NCI-H2081 treated with DMSO at 0.1 percent for 48 hours (cell line): ENCODE data around the gene SLC35B2.
"Not testable (repeated sequence)": the region's sequence is repeated elsewhere in the genome, so short reads cannot be mapped to it uniquely, and the experiment has no call there.

Source experiments
- DNase-seq: peaks from one replicate; lab custom pipeline; 2025; lab: John Stamatoyannopoulos, UW

SLC35B2 gene

DNA sequence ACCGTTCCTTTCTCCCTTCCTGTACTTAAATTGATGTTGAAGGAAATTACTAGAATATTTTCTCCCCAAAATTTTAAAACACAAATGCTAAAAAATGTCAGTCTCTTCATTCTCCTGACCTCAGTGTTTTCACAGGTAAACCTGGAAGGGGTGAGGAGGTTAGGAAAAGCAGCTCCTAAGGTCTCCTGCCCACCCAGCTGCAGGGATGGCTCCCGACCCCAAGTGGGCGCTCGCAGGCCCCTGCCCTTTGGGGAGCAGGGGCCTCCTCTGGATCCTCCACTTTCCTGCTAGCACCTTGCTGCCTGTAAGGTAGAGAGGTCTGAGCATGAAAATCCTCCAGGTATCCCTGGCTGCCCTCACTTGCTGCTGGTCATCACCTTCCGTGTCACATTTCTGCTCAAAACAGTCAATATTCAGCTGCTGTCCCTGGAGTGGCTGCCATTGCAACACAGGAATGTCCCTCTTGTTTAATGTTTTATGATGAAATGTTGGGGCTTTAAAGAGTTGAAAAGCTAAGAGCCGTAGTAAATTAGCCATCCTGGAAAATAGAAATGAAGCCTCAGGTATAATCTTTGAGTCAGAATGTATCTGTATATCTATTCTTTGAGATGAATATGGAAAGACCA, 21.3 kb downstream of the SLC35B2 start:
- DNase-seq = no peak

DNA sequence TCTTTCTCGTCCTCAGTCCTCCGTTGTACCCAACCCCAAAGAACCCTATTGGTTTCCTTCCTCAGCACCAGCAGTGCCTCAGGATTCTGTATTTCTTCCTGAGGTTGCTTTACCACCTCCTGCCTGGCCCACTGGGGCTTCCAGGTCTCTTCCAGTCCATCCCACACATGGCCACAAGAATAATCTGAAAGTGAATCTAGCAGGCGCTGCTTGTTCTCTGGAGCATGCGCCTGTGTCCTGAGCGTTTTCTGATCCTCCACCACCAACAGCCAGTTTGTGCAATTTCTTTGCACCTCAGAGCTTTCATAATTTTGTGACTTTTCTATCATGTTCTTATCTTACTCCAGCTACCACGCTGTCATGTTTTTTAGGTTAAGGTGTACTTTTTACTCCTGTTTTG, 22.1 kb downstream of the SLC35B2 start:
- DNase-seq = no peak

DNA sequence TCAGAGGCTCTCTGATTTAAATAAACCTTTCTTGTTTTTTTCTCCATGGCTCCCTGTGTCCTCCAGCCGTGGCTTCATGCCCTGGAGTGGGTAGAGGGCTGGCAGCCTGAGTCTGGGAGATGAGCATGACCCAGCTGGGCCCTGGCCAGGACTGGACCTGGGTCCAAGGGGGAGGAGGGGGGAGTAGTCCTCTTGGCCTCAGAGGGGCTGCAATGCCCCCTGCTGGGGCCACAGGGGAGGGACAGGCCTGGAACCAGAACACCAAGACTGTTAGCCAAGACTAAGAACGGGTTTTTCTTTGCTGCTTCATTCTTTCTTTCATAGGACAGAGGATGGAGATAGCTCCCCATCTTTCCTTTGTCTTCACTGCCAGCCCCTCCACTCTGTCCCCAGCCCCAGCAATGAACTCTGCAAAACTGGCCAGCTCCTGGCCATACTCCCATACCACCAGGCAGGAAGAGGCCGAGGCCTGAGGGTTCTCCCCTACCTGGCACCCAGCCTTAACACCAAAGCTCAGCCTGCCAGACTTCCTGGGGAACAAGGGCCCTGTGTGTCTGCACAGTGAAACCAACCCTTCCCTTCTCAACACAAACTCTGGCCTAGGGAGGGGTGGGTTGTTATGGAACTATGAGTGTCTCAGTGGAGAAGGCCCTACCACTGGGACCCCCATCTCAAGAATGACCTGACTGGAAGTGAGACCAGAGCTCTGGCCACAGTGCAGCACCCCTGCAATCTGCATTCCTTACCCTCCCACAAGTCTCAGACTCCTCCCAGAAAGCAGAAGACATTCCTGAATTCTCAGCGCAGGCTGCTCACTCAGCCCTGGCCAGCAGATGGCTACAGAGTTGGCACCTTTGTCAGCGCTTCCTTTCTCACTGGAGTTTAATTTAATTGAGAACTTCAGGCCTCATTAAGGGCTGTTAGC, 23.0 kb downstream of the SLC35B2 start:
- no peak for DNase-seq

DNA sequence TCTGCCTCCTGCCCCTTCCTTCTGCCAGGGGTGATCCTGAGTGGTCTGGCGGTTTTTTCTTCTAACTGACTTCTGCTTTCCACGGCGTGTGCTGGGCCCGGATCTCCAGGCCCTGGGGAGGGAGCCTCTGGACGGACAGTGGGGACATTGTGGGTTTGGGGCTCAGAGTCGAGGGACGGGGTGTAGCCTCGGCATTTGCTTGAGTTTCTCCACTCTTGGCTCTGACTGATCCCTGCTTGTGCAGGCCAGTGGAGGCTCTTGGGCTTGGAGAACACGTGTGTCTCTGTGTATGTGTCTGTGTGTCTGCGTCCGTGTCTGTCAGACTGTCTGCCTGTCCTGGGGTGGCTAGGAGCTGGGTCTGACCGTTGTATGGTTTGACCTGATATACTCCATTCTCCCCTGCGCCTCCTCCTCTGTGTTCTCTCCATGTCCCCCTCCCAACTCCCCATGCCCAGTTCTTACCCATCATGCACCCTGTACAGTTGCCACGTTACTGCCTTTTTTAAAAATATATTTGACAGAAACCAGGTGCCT, 23.7 kb downstream of the SLC35B2 start:
- DNase-seq = no peak

DNA sequence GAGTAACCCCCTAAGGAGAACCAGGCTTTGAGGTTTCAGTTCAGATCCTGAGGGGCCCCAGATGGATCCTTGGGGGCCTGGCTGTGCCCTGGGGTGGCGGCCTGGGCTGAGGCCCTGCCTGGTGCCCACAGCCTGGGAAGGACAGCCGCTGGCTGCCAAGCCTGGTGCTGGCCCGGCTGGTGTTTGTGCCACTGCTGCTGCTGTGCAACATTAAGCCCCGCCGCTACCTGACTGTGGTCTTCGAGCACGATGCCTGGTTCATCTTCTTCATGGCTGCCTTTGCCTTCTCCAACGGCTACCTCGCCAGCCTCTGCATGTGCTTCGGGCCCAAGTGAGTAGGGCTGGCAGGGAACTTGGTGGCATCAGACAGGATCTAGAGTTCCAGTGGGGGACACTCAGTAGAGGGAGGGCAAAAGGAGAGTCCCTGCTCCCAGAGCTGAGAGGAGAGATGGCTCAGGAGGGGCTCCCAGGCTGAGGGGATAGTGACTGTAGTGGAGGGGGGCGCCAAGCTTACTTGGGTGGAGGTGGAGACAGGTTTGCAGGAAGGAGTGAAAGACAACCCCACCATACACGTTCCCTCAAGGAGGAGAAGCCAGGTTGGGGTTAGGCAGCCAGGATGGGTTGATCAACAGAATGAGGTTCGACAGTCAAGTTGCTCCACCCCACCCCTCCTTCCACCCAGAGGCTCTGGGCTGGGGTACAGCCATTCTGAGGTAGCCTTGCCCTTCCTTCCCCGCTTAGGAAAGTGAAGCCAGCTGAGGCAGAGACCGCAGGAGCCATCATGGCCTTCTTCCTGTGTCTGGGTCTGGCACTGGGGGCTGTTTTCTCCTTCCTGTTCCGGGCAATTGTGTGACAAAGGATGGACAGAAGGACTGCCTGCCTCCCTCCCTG, 24.4 kb downstream of the SLC35B2 start:
- no peak for DNase-seq

DNA sequence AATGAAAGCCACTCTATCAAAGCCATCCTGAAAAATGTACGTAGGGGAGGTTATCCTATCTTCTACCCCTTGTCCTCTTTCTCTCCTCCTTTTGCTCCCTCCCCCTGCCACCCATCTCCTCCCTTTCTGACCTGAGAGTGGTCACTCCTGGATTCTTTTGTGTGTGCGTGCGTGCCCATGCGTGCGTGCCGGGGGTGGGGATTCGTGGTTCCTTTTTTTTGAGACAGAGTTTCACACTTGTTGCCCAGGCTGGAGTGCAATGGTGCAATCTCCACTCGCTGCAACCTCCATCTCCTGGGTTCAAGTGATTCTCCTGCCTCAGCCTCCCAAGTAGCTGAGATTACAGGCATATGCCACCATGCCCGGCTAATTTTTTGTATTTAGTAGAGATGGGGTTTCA, 25.9 kb downstream of the SLC35B2 start:
- DNase-seq = not testable (repeated sequence)

DNA sequence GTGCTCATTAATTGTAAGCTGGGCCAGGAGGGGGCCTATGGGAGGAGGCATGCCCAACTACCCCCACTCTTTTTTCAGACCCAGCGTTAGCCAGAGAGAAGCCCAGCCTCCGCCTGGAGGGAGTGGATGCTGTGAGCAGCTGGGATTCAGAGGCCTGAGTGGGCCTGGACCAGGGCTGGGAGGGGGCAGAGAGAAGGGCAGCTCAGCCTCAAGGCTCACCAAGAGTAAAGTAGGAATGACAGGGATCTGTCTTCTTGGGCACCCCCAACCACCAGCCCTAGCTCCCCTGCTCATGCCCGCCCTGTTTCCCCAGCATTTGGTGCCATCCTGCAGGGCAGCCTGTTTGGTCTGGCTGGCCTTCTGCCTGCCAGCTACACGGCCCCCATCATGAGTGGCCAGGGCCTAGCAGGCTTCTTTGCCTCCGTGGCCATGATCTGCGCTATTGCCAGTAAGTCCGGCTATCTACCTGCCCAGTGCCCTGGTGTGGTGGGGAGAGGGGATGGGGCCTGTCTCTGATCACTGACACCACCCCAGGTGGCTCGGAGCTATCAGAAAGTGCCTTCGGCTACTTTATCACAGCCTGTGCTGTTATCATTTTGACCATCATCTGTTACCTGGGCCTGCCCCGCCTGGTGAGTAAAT, 27.2 kb downstream of the SLC35B2 start:
- DNase-seq = no peak

DNA sequence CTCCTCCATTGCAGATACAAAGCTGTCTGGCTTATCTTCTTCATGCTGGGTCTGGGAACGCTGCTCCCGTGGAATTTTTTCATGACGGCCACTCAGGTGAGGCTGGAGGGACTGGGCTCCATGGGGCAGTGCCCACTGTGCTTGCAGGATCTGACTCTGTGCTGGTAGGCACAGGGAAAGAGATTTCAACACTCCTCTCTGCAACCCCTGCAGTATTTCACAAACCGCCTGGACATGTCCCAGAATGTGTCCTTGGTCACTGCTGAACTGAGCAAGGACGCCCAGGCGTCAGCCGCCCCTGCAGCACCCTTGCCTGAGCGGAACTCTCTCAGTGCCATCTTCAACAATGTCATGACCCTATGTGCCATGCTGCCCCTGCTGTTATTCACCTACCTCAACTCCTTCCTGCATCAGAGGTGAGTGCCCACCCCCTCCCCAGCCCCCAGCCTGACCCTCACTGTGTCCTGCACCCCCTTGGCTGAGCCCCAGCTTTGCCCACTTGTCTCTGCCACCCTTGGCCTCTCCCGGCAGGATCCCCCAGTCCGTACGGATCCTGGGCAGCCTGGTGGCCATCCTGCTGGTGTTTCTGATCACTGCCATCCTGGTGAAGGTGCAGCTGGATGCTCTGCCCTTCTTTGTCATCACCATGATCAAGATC, 27.8 kb downstream of the SLC35B2 start:
- no peak for DNase-seq

DNA sequence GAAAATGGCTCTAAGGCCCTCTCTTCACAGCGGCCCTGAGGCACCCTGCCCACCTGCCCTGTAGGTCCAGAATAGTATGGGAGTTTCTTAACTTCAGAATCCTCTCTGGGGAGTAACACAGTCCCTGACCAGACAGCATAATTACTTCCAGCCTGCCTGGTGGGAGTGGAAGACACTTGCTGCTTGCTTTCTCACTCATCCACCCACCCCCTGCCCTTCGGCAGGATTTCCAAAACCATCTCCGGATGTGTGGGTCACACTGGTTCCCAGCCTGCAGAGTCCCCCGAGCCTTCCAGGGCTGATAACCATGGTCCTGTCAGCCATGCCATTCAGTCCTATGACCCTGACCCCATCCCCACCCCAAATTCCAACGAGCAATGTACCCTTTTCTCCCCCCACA, 28.5 kb downstream of the SLC35B2 start:
- no peak for DNase-seq

DNA sequence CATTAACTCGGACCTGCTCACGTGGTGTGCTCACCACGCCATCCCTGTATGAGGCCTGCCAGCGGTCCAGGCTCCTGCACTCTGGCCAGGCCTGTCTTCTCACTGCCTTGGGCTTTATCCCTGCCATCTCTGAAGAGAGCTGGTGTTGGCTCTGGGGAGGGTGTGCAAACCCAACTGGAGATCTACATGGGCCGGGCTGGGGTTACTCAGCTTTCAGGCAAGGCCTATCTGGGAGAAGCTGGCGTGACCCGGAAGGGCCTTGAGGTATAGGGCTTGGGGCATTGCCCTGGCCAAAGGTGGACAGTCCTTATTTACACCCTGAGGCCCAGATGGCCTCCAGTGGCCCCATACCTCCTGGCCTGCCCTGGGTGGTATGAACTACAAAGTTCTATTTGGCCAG, 28.9 kb downstream of the SLC35B2 start:
- no peak for DNase-seq

DNA sequence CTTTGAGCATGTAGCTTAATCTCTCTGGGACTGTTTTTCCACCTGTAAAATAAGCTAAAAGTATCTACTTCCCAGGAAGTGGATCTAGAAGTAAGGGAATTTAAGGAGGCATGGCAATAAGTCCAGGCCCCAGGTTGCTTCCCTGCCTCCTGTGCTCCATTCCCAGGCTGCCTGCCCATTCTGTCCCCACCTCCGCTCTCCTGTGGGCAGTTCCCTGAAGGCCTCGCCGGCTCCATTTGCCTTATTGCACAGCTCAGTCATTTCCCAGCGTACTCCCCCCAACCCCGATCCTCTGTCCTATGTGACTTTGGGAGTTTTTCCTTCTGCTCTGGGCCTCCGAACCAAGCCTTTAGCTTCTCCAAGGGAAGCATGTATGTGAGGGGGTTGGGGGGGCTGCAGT, 29.3 kb downstream of the SLC35B2 start:
- DNase-seq = no peak

DNA sequence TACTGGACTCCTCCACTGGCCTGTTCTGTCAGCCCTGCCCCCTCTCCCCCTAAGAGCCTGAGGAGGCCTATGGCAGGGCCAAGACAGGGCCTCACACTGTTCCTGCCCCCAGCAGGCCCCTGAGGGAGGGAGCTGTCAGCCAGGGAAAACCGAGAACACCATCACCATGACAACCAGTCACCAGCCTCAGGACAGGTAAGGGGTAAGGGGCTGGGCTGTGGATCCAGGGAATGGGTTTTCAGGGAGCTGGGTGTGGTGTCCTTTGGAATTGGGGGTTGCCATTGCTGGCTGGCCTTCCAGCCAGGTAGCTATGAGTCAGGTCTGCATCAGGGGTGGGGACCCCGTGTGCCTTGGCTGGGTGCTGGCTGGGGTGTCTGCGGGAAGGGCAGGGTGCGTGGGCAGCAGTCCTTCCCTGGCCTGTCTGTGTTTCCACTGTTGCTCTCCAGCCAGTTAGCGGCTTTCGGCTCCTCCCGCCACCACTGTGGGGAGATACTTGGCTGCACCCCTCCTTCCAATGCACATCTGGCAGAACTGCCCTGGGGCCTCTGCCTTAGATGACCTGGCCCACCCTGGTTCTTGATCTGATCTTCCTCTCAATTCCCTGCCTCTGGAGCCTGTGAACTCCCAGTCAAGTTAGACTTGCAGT, 30.1 kb downstream of the SLC35B2 start:
- DNase-seq = no peak

DNA sequence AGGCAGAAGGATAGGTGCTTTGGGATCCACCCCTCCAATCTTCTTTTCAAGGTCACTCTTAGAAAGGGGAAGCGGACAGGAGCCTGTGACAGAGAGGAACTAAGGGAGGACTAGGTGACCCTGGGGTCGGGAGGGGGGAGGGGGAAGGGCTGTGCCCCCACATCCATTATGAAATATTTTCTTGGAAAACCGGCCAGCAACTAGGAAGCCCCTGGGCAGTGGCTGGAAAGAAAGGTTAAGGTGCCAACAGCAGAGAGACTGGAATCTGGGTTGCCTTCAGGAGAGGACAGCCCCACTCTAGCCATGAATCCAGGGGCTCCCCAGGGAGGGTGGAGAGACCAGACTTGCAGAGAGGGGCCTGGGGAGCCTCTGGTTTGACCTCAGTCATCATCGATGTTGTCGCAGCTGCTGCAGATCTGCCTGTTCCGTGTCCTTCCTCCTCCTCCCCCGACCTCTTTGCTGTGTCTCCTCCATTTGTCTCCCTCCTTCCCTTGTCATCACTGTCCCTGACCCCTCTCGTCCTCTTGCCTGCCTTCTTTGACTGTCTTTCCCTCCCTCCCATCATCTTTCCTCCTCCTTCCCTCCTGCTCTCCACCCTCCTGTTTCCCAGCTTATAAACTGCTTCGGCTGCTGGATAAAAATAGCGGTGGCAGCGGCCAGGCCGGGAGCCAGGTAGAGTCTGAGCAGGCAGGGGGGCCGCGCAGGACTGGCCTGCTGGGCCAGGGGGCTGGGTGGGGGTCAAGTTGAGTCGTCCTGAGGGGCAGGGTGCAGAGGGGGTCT, 30.8 kb downstream of the SLC35B2 start:
- DNase-seq = no peak

DNA sequence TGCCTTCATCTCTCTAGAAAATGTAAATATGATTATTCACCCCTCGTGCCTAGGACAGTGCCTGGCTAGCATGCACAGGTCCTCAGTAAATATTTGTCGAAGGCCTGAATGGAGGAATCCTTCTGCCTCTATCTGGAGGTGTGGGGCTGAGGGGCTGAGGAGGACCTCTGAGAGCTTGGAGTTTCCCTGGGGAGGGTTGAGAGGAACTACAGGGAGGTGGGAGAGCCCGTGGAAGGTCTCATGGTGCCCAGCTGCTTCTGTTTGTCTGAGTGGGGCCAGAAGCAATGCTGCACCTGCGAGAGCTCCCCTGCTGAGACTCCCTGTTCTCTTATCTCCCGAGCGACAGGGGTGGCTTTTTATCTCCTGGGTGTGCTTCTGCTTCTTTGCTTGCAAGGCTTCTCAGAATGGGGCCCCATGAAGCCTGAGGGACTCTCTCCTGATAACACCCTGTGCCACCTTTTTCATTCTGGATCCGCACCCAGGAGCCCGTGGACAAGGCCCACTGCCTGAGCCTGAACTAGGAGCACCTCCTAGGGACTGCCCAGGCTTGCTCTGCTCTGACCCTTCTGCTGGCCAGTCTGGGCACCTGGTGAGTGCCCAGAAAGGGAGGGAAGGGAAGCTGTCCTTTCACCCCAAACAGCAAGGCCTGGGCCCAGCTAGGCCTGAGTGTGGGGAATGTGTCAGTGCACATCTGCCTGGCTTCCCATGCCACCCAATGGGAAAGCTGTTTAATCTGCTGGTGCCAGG, 31.6 kb downstream of the SLC35B2 start:
- DNase-seq = no peak

DNA sequence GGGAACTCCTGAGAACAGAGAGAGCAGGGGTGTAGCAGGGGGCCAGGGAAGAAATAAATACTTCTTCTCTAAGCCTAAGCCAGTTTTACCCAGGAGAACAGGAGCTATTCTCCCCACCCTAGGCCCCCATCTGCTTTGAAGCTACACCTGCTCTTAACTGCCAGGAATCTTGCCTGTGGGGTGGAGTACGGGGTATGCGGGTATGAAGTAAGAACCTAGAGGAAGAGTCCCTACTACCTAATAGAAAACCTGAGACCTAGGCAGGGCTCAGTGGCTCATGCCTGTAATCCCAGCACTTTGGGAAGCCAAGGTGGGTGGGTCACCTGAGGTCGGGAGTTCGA, 32.4 kb downstream of the SLC35B2 start:
- no peak for DNase-seq

DNA sequence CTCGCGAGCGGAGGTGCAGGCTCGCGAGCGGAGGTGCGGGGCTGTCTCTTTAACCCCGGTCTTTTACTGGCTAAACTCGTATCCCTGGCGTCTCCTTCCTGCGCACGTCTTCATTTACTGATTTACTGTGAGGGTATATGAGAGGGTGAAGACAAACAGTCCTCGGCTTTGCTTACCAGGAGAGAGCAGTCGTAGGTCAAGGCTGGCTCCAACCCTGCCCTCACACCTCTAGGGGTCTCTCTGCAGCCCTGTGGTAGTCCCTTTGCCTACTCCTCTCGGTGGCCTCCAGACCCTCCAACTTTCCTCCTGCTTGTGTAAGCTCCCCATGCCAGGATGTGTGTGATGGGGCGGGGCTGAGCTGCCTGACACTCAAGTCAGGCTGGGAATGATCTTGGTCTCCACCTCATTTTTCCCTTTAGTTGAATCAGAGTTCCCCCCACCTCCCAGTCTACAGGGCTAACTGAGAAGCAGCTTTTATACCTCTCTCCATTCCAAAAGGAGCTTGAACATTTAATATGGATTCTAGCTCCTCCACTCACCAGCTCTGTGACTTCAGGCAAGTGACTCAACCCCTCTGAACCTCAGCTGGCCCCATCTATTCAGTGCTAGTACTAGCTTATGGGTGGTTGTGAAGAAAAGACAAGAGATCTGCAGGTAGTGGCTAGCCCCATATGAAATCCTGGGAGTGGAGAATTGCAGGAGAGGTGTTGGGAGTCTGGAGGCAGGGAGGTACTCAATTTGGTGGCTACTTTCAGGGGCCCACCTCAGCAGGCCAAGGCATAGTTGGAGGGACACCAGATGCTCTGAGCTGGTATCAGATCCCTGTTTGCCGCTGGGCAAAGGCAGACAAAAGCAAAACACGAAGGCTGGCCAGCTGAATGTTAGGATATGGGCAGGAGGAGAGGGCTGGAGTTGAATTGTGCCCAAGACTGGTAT, 33.0 kb downstream of the SLC35B2 start:
- no peak for DNase-seq

DNA sequence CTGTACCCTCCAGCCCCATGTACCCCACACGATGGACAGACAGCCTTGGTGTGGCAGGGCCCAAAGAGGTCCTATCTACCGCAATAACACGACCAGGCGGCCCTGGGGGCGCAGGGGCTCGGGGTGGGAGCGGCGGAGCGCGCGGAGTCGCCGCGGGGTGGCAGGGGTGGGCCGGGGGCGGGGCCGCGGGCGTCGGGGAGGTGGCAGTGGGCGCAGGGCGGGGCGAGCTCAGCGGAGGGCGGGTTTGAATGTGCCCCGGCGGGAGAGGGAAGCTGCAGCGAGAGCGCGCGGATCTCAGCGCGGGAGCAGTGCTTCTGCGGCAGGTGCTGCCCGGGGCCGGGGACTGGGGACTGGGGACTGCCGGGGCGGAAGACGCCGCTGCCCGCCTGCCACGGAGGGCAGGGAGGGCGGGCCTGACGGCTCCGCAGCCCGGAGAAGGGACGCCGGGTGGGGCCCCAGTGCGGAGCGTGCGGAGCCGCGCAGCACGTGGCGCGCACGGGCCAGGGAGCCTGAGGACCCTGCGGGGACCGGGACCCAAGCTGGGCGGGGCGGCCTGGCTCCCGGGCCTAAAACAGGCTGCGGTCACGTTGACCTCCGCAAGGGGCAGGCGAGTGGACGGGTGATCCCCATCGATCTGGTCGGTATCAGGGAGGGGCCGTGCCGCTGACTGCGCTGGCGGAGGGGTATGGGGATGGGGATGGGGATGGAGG, 33.9 kb downstream of the SLC35B2 start, which contains the start of gene SLC29A1:
Gene SLC29A1 (plus strand): TSS at position 277 of the 710 bp plus-strand sequence. CDS start 3,719 bp downstream, outside the sequence.
- peak; percentile 24 for DNase-seq
